ENCODE data around the gene INSR.

DNA sequence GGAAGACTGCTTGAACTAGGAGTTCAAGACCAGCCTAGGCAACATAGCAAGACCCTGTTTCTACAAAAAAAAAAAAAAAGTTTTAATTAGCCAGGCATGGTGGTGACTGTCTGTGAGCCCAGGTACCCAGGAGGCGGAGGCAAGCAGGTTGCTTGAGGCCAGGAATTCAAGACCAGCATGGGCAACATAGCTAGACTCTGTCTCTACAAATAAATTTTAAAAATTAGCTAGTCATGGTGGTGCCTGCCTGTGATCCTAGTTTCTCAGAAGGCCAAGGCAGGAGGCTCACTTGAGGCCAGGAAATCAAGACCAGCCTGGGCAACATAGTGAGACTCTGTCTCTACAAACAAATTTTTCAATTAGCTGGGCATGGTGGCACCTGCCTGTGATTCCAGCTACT, 6.1 kb downstream of the INSR start:
- TF ChIP-seq, protein P1, sequence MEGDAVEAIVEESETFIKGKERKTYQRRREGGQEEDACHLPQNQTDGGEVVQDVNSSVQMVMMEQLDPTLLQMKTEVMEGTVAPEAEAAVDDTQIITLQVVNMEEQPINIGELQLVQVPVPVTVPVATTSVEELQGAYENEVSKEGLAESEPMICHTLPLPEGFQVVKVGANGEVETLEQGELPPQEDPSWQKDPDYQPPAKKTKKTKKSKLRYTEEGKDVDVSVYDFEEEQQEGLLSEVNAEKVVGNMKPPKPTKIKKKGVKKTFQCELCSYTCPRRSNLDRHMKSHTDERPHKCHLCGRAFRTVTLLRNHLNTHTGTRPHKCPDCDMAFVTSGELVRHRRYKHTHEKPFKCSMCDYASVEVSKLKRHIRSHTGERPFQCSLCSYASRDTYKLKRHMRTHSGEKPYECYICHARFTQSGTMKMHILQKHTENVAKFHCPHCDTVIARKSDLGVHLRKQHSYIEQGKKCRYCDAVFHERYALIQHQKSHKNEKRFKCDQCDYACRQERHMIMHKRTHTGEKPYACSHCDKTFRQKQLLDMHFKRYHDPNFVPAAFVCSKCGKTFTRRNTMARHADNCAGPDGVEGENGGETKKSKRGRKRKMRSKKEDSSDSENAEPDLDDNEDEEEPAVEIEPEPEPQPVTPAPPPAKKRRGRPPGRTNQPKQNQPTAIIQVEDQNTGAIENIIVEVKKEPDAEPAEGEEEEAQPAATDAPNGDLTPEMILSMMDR (IDR thresholded peaks at IDR 0.05): no peak
- TF ChIP-seq, protein P2, sequence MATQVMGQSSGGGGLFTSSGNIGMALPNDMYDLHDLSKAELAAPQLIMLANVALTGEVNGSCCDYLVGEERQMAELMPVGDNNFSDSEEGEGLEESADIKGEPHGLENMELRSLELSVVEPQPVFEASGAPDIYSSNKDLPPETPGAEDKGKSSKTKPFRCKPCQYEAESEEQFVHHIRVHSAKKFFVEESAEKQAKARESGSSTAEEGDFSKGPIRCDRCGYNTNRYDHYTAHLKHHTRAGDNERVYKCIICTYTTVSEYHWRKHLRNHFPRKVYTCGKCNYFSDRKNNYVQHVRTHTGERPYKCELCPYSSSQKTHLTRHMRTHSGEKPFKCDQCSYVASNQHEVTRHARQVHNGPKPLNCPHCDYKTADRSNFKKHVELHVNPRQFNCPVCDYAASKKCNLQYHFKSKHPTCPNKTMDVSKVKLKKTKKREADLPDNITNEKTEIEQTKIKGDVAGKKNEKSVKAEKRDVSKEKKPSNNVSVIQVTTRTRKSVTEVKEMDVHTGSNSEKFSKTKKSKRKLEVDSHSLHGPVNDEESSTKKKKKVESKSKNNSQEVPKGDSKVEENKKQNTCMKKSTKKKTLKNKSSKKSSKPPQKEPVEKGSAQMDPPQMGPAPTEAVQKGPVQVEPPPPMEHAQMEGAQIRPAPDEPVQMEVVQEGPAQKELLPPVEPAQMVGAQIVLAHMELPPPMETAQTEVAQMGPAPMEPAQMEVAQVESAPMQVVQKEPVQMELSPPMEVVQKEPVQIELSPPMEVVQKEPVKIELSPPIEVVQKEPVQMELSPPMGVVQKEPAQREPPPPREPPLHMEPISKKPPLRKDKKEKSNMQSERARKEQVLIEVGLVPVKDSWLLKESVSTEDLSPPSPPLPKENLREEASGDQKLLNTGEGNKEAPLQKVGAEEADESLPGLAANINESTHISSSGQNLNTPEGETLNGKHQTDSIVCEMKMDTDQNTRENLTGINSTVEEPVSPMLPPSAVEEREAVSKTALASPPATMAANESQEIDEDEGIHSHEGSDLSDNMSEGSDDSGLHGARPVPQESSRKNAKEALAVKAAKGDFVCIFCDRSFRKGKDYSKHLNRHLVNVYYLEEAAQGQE (IDR thresholded peaks at IDR 0.05): no peak
- TF ChIP-seq SMC3 (IDR thresholded peaks at IDR 0.05): no peak
- TF ChIP-seq MYC (IDR thresholded peaks at IDR 0.05; ENCODE audit: borderline replicate concordance, low read length): no peak
- no peak for TF ChIP-seq ELK1 (IDR thresholded peaks at IDR 0.05; ENCODE audit: low read depth, low read length)
- TF ChIP-seq POLR2AphosphoS2 (conservative IDR thresholded peaks at IDR 0.05; ENCODE audit: low read length): no peak
- no peak for TF ChIP-seq KDM1A (IDR thresholded peaks at IDR 0.05; ENCODE audit: low read depth)

Measured in A549 (cell line).